ENCODE results near the gene TPTE2.
"Not testable (repeated sequence)": the region's sequence is repeated elsewhere in the genome, so short reads cannot be mapped to it uniquely, and the experiment has no call there.

TPTE2 gene

GRCh38 chr13:19561585-19561984 is 253 bp upstream of the TPTE2 start:
- no peak for DNase-seq

GRCh38 chr13:19560672-19561071 is 660 bp downstream of the TPTE2 start:
- DNase-seq = not testable (repeated sequence)

- not testable (repeated sequence) for DNase-seq
Measured at GRCh38 chr13:19559739-19560138, 1.6 kb downstream of the TPTE2 start.

- DNase-seq = not testable (repeated sequence)
Measured at GRCh38 chr13:19557287-19557686, 4.0 kb downstream of the TPTE2 start.

GRCh38 chr13:19549245-19549644 is 12.1 kb downstream of the TPTE2 start:
- DNase-seq = not testable (repeated sequence)

GRCh38 chr13:19525634-19526033 is 35.7 kb downstream of the TPTE2 start:
- not testable (repeated sequence) for DNase-seq

GRCh38 chr13:19519049-19519448 is 42.3 kb downstream of the TPTE2 start:
- no peak for DNase-seq

- DNase-seq = not testable (repeated sequence)
Measured at GRCh38 chr13:19507623-19508022, 53.7 kb downstream of the TPTE2 start.

GRCh38 chr13:19460126-19460525 is 101.2 kb downstream of the TPTE2 start:
- DNase-seq = not testable (repeated sequence)

- not testable (repeated sequence) for DNase-seq
Measured at GRCh38 chr13:19439056-19439686, 122.2 kb downstream of the TPTE2 start.

- not testable (repeated sequence) for DNase-seq
Measured at GRCh38 chr13:19437780-19438179, 123.6 kb downstream of the TPTE2 start.

- DNase-seq = not testable (repeated sequence)
Measured at GRCh38 chr13:19422236-19422635, 139.1 kb downstream of the TPTE2 start.

- DNase-seq = not testable (repeated sequence)
Measured at GRCh38 chr13:19412494-19412893, 148.8 kb downstream of the TPTE2 start.

- not testable (repeated sequence) for DNase-seq
Measured at GRCh38 chr13:19382746-19383511, 178.4 kb downstream of the TPTE2 start.

- no peak for DNase-seq
Measured at GRCh38 chr13:19382111-19382510, 179.2 kb downstream of the TPTE2 start.

Measured in CD4-positive, alpha-beta T cell treated with Interleukin-1 beta for 1 hour (primary cell).